Measurements from ENCODE around the gene KRTAP12-2.

Gene KRTAP12-2, protein sequence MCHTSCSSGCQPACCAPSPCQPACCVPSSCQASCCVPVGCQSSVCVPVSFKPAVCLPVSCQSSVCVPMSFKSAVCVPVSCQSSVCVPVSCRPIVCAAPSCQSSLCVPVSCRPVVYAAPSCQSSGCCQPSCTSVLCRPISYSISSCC

DNA sequence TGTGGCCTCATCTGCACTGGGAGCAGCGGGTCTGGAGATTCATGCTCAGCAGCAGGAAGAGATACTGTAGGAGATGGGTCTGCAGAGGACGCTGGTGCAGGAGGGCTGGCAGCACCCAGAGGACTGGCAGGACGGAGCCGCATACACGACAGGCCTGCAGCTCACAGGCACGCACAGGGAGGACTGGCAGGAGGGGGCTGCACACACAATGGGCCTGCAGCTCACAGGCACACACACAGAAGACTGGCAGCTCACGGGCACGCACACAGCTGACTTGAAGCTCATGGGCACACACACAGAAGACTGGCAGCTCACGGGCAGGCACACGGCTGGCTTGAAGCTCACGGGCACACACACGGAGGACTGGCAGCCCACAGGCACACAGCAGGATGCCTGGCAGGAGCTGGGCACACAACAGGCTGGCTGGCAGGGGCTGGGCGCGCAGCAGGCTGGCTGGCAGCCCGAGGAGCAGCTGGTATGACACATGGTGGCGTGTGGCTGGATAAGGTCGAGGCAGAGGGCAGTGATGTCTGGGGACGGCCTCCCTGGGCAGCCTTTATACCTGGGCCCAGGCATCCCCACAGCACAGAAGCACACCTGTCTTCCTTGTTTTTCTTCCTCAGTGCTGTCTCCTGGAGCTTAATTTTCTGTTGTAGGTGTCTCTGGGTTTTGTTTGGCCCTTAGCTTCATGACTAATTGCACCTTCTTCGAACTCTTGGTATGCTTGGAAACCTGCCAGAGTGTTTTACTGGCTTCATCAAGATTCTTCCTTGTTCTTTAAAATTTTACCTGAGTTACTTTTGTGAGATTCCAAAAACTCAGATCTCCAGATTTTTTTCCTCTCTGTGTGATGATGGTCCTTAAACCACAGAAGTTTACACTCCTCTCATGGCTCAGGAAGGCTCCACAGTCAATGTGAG, at the start of gene KRTAP12-2:
Gene KRTAP12-2 (minus strand): TSS at position 527 of the 920 bp plus-strand sequence. CDS start 41 bp downstream, at position 486.
- no peak for DNase-seq (ENCODE audit: low read depth)

DNA sequence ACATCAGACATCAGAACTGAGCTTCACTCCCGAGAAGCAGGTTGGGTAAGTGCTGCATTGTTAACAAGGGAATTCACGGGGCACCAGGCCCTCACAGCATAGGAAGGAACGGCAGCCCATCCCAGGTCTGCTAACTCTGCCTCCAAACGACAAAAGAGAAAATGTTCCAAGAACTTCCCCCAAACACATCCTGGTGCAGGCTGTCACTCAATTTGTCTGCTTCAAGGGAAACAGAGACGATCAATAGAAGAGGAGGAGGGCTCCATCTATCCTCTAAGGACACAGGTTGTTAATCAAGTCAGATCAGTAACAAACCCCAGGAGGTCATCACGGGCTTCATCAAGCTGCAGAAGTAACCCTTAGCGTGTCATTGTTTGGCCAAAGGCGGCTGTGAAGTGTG, 48.2 kb upstream of the KRTAP12-2 start:
- no peak for DNase-seq (ENCODE audit: low read depth)

DNA sequence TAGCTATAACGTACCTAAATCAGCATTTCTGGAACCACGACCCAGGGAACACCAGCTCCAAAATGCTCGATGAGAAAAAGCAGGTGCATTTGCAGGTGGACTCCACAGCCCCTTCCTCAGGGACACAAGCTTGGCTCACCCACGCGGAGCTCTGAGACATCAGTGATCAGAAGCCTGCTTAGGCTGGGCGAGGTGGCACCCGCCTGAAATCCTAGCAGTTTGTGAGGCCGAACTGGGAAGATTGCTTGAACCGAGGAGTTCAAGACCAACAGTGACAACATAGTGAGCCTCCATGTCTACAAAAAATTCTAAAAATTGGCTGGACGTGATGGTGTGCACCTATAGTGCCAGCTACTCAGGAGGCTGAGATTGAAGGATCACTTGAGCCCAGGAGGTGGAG, 47.1 kb upstream of the KRTAP12-2 start:
- DNase-seq (ENCODE audit: low read depth) = no peak

DNA sequence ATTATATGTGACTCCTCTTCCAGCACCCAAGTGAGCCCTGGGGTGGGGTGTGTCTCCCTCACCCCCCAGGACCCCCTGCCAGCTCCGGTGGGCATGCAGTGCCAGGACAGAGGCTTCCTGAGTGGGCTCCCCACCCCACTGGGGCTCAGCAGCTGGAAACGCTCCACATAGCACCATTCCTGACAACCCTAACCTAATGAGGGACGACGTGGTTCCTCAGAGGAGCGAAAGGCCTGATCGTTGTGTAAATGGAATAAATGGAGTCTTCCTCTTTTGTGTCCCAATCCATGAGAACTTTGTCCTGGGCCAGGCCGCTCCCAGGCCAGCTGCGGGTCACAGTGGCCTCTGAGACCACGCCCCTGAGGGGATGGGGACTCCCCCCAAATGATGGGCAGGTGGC, 46.4 kb upstream of the KRTAP12-2 start:
- DNase-seq (ENCODE audit: low read depth) = no peak

DNA sequence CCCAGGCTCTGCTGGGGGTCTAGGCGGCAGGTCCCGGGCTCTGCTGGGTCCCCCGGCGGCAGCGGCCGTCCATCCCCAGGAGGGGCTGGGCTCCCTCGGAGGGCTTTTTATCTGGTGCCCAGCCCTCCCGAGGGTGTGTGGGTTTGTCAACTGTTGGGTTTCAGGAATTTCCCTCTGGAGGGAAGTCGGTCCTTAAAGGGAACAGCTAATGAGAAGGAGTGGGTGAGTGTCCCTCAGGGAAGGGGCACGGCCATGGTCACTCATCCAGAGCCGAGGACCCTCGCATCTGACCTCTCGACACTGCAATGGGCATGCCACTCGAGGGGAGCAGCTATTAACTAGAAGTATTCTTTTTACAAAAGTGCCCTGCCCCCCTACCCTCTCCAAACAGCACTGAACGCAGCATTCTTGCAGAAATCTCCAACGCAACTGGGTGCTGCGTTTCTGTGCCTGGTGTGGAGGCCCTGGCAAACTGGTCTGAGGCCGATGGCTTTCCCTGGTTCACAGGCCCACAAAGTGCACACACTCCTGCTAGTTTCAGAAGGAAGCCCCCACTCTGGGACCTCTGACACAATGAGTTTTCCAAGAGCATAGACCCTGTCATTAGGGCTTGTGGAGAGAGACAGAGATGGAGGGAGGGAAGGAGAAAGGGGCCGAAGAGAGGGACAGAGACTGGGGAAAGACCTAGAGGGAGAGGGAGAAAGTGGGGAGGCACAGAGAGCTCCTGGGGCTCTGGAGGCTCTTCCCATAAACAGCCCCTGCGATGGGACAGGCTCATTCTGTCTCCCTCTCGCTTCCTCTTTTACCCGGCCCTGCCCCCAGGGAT, 45.7 kb upstream of the KRTAP12-2 start:
- no peak for DNase-seq (ENCODE audit: low read depth)

DNA sequence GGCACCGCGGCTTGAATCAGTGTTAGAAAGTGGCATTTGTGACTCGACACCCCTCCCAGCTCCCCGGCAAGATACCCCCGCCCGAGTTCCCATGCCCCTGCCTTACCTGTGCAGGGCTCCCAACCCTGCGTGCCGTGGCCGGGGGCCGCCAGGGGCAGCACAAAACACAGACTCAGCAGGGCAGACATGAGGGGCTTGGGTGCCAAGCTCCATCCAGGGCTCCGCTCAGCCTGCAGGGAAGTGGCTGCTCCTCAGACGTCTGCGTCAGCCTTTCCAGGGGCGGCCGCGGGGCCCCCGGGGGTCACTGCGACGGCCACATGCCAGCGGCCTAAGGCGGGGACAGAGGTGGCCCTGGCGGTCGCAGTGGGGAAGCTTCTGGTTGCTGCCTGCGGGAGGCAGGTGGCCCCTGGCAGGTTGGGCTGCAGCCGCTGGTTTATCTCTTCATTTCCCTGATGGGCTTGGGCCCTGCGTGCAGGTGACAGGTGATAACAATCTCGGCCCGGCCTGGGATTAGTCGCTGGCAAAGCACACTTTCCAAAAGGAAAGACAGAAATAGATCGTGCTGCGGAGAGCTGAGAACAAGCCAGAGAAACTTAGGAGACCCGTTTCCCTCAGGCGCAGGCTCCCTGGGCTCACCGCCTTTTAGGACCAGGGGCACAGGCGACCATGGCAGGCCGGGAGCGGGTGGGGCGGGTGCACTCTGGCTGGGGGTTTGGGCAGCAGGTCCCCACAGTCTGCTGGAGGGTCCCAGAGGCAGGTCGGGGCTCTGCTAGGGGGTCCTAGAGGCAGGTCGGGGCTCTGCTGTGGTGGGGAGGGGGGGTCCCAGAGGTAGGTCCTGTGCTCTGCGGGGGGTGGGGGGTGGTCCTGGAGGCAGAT, 44.8 kb upstream of the KRTAP12-2 start, which contains the start of gene TSPEAR:
Gene TSPEAR (minus strand): TSS at position 246 of the 876 bp plus-strand sequence. CDS start 58 bp downstream, at position 188.
- no peak for DNase-seq (ENCODE audit: low read depth)

DNA sequence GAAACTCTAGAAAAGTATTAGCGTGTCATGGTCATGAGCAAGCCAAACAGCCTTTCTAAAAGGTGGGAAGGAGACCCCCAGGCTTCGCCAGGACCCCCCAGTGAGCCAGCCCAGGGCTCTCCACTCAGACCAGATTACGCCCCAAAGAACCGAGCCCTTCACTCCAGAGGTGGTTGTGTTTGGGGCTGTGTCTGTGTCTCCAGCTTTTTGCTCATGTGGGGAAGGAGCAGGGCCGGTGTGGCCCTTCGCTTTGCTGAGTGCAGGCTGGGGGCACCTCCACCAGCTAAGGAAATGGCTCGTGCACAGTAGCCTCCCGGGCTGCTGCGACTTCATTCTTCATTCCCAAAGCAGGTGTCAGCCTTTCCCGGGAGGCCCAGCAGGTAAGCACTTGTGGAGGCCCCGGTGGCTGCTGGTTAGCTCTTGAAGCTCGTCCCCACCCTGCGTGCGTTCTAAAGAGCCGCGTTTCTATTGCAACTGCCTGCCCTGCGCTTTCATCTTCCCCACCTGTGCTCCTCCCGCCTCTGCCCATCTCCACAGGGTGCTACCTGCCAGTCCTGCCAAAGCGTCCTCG, 44.1 kb upstream of the KRTAP12-2 start:
- DNase-seq (ENCODE audit: low read depth) = no peak

DNA sequence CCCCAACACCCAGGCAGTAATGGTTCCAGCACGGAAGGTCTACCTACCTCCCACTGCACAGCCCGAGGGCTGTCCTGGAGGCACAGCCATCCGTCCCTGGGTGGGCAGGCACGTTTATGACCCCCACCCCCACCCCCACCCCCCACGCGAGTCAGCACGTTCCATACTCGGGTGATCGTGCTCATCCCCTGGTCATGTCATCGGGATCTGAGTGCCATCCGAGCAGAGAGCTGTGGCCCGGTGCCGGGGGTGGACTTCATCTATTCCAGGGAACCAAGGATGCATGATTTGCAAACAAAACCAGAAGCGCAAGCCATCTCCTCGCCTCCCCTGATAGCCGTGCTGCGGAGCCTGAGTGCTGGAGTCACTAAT, 43.6 kb upstream of the KRTAP12-2 start:
- DNase-seq (ENCODE audit: low read depth) = no peak

DNA sequence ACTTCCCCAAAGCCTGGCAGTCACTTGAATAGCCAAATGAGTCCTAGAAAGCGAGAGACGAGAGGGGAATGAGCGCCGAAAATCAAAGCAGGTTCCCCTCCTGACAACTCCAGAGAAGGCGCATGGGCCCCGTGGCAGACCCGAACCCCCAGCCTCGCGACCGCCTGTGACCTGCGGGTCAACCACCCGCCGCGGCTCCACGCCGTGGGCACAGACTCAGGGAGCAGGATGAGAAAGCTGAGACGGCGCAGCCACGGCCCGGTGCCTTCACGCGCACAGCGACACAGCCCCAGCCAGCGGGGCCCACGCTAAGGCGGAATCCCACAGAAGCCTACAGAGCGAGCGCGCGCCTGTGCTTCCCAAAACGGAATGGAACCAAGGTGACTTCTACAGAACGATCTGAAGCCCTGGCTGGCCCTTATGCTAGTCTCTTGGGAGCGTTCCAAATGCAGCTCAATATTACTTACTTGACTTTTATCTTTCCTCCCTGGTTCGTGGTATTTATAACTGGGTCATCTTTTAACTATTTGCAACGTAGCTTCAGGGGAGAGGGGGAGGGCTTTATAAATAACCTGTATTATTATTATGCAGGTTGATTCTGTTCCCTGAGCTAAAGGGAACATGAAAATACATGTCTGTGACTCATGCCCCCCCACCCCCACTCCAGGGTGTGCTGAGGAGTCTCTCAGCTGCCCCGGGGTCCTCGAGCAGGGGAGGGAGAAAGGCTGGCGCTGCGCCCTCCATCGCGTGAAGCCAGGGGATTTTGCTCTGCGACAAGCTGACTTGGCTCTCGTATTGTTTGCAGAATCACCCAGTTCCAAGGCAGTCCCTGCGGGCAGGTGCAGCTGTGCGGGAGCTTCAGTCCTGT, 42.9 kb upstream of the KRTAP12-2 start:
- DNase-seq (ENCODE audit: low read depth) = no peak

DNA sequence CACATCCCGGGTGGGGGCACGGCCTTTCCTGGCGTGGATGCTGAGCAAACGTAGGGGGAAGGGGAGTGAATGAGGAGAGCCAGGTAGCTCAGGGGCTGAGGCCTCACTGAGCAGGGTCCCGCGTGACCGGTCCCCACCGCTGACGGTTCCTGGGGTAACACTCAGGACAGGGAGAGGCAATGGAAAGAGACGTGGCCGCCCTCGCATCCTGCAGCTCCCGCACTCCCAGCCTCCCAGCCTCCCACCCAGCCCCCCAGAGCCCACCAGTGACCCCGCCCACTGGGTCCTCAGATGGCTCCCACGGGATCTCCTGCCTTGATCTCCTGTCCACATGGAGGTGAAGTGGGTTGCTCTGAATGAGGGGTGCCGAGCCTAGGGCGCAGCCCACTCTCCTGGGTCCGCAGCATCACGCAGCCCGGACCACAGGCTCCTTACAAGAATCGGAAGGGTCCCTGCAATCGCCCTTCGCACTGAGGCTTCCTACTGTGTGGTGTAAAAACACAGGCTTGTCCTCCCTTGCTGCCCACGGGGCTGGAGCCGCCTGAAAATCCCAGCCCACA, 42.2 kb upstream of the KRTAP12-2 start:
- DNase-seq (ENCODE audit: low read depth) = no peak

DNA sequence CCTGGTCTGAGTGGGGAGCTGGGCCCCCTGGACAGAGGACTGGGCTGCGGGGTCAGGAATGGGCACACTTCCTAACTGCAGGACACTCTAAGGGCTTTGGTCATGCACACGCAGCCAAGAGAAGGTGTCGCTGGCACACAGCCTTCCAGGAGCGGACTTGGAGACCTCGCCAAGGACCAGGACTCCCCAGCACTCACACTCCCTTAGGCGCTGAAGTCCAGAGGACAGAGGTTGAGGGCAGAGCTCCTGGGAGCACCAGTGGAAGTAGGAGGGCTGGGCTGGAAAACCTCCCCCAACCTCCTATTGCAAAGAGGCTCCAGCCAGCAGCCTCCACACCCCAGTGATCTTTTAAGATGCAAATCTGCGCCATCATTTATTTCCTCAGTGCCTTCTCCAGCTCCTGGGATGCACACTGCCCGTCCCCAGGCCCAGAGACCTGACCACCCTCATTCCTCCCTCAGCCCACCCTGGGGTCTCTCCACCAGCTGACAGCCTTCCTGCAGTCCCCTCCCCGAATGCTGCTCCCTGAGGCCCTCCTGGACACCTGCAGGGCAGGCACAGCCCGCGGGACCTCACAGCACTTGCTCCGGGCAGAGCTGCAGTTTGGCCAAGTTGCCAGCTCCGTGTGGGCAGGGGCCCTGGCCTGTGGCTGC, 41.6 kb upstream of the KRTAP12-2 start:
- DNase-seq (ENCODE audit: low read depth) = no peak

DNA sequence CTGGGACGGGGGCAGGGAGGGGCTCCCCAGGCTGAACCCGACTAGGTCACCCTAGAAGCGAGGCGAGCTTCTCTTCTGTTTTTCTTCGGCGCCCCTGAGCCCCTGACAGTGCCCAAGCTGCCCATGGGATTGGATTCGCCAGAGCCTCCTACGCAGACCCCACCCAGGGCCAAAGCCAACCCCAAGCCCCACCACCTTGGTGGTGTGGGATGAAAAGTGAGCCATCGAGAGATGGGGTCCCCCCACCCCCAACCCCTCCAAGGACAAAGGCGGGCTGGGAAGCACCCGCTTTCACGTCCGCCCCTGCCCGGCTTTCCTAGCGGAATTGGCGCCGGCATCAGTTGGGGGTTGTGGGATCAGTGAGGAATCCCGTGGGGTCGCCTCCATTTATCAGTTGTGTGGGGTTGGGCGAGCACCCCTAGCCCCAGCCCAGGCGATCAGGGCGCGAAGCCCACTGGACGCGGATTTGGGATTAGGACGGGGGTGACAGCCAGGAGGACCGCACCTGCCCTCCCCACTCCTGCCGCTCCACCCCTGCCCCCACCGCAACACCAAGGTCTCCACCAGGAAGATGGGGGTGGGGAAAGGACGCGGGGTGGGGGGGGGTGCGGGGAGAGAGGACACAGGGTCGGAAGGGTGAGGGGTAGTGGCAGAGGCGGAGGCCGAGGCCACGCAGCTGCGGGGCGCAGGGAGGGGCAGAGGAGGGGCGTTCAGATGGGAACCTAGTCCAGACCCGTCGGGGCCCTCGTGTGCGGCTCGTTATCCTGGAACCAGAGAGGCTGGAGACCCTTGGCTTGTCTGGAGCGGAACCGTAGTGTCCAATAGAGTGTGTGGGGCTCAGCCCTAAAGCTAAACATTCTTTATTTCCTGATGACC, 40.2 kb upstream of the KRTAP12-2 start:
- no peak for DNase-seq (ENCODE audit: low read depth)

DNA sequence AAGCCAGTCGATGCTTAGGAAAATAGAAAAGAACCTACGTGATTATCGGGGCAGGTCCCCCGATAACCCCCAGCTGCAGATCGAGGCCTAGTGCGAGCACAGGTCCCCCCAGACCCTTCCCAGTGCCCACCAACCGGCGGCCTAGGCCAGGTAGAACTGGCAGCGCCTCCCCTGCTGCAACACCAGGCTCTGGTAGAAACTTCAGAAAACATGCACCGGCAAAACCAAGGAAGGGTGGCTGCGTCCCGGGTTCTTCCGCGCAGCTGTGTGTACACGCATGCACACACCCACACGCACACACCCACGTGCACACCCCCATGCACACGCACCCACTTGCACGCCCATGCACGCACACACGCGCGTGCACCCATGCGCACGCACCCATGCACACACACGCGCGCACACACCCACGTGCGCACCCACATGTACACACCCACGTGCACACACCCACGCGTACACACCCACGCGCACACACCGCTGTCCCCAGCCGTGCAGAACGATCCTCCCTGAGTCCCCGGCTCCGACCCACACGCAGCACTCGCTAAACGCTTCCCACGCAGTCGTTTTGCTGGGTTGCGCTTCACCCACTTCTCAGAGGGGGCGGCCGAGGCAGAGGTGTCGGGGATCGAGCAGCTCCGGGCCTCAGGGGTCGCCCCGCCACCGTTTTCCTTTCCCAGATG, 39.4 kb upstream of the KRTAP12-2 start:
- DNase-seq (ENCODE audit: low read depth) = no peak

DNA sequence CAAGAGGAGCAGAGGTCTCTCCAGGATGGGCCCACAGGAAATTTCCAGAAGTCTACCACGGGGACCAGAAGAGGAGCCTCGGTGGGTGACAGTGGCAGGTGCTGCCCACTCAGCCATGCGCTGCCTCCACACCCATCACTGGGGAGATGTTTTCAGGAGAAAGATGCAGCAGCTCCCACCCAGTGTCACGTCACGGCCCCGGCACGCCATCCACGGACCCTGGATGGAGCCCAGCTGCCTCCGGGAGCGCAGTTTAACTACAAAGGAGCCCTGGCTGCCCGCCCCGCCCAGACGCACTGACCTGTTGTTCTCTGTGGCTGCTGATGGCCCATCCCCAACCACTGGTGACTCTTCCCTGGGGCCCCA, 37.9 kb upstream of the KRTAP12-2 start:
- no peak for DNase-seq (ENCODE audit: low read depth)

DNA sequence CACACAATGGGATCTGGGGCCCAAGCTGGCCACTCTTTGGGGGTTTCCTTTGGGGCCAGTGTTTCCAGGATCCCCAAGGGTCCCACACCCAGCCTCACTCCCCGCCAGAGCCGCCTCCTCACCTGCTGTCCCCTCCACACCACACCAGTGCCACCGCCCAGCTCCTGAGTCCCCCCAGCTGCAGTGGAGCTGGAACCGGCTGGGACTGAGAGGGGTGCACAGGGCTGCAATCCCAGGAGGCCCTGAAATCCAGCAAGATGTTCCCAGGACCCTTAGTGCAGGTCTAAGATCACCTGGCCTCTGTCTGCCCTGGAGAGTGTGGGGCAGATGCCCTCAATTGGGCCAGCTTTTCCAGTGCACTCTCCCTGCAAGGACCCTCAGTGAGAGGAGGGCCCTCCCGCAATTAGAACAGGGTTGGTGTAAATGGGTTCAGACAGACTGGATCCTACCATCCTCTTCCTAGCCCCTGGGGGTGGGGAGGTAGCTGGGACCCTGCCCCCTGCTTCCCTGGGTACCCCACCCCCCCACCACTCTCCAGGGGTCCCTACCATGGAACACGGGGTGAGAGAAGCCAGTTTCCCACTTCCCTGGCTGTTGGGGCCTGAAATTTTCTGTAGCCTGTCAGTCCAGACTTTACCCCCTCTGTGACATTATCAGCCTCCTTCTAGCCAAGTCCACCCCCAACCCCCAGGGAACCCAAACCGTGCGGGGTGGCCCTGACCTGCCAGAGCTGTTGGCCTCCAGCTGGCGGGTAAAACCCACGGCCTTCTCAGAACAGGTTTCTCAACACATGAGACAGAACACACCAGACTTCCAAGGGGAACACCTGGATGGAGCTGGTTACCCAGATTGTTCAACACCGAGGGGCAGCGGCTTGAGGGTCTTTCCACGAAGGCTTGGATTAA, 37.3 kb upstream of the KRTAP12-2 start:
- DNase-seq (ENCODE audit: low read depth) = no peak

DNA sequence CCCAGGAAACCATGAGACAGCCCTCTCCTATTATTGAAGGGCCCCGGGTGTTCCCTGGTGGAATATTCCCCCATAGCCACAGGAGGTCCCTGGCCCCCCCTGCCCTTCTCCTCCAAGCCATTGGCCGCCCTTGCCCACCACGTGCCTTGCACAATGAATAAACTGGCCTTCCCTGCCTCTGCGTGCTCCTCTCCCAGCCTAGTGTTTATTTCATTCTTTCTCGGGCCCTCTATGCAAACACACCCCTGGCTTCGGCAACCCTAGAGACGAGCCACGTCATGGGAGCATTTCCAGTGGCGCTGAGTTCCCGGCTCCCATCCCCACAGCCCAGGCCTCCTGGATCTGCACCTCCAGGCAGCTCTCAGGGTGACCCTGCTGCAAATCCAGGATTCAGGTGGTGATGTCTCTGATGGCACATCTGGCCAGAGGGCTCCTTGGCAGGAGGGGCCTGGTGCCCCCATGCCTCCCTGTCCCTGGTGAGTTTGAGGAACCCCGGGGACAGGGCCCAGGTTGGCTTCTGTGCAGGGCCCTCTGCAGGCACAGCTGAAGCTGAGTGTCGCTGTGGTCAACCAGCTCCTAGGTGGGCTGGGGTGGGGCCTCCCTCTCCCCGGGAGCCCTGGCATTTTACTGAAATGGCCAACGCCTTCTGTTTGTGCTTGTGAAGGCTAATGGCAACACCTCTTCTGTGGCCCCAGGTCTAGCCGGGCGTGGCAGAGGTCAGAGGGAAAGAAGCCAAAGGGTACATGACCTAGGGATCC, 36.4 kb upstream of the KRTAP12-2 start:
- DNase-seq (ENCODE audit: low read depth) = no peak
